PFSK-1 (cell line): ENCODE results near the gene BASP1.

Source experiments
- FOXP2 ChIP-seq: optimal IDR thresholded peaks from 2 replicates; pipeline ENCODE3; 2011; ENCODE audit warnings: borderline replicate concordance, control low read depth, inconsistent platforms; ENCODE audit not compliant: insufficient read depth; ENCODE audit errors: extremely low read length, extremely low read depth
- POLR2AphosphoS5 ChIP-seq: IDR thresholded peaks from 2 replicates; pipeline ENCODE4 v1.6.1; 2012; ENCODE audit warnings: low read depth, mild to moderate bottlenecking, control low read depth, low read length, moderate library complexity
- REST ChIP-seq, 2 experiments: IDR thresholded peaks; 2 replicates each; pipeline versions ENCODE4 v1.6.1 to v1.8.0; 2011 to 2012; ENCODE audit warnings: low read depth in 2 of 2, low read length in 2 of 2, control low read depth in 1 of 2, inconsistent platforms in 1 of 2, mild to moderate bottlenecking in 1 of 2, moderate library complexity in 1 of 2; ENCODE audit not compliant: insufficient read depth in 1 of 2
- SIN3A ChIP-seq: IDR thresholded peaks from 2 replicates; pipeline ENCODE4 v1.6.1; 2012; ENCODE audit warnings: mild to moderate bottlenecking, low read length, moderate library complexity, borderline replicate concordance; ENCODE audit not compliant: insufficient read depth
- TAF1 ChIP-seq: IDR thresholded peaks from 2 replicates; pipeline ENCODE4 v1.6.1; 2012; ENCODE audit warnings: low read length, control low read depth, borderline replicate concordance; ENCODE audit not compliant: insufficient read depth

BASP1 gene

GRCh38 chr5:17203329-17204132, 13.9 kb upstream of the BASP1 start:
- TF ChIP-seq REST (IDR thresholded peaks at IDR 0.05; ENCODE audit: insufficient read depth in 1 of 2, low read depth in 2 of 2, low read length in 2 of 2) (no peak), POLR2AphosphoS5 (no peak), TAF1 (no peak)

GRCh38 chr5:17204133-17204489, 13.3 kb upstream of the BASP1 start:
- TF ChIP-seq FOXP2 (no peak), REST (IDR thresholded peaks at IDR 0.05; ENCODE audit: insufficient read depth in 1 of 2, low read depth in 2 of 2, low read length in 2 of 2) (no peak), SIN3A (no peak), POLR2AphosphoS5 (no peak), TAF1 (no peak)

GRCh38 chr5:17206021-17206420, 11.4 kb upstream of the BASP1 start:
- TF ChIP-seq FOXP2 (no peak), TAF1 (no peak), POLR2AphosphoS5 (no peak), SIN3A (no peak), REST (IDR thresholded peaks at IDR 0.05; ENCODE audit: insufficient read depth in 1 of 2, low read depth in 2 of 2, low read length in 2 of 2) (no peak)

- TF ChIP-seq FOXP2 (no peak), REST (IDR thresholded peaks at IDR 0.05; ENCODE audit: insufficient read depth in 1 of 2, low read depth in 2 of 2, low read length in 2 of 2) (no peak), TAF1 (no peak), SIN3A (no peak), POLR2AphosphoS5 (no peak)
Observed at GRCh38 chr5:17212191-17212590, 5.2 kb upstream of the BASP1 start.

GRCh38 chr5:17212996-17213395, 4.4 kb upstream of the BASP1 start:
- TF ChIP-seq SIN3A: no peak
- no peak for TF ChIP-seq REST (IDR thresholded peaks at IDR 0.05; ENCODE audit: insufficient read depth in 1 of 2, low read depth in 2 of 2, low read length in 2 of 2)
- no peak for TF ChIP-seq FOXP2
- no peak for TF ChIP-seq TAF1
- TF ChIP-seq POLR2AphosphoS5: no peak
